Epithelial cell of proximal tubule (primary cell): Measurements from ENCODE around the gene CADM1. TPM values are rescaled to one million over a fixed set of nuclear protein-coding genes. Genes with fewer than 3 reads are reported as not detected.

Experiments used
- DNase-seq: peaks from one replicate; pipeline ENCODE4 v3.0.0-alpha.2; 2011; ENCODE audit warnings: low read depth
- H3K4me3 ChIP-seq: 2 replicates; pipeline ENCODE4 v1.5.1; 2011; ENCODE audit warnings: low read depth, mild to moderate bottlenecking, low read length
- CTCF ChIP-seq: conservative IDR thresholded peaks from 2 replicates; pipeline ENCODE4 v1.5.1; 2012; ENCODE audit warnings: low read depth, mild to moderate bottlenecking, low read length
- total RNA-seq: library from RNA; depleted of rRNA; stranded (reverse); fragments of >200 nt; gene quantifications from 2 replicates; pipeline ENCODE4 v1.2.3, GENCODE V29; 2015

The CADM1 gene
- total RNA-seq, 1 donor from 2014 or later: 21.3 TPM

GRCh38 chr11:115360186-115360824 is 143.9 kb downstream of the CADM1 start:
- TF ChIP-seq CTCF: no peak
- H3K4me3 ChIP-seq: no peak overlapping the region
- no peak for DNase-seq

GRCh38 chr11:115357066-115357465 is 147.1 kb downstream of the CADM1 start:
- DNase-seq: no peak
- TF ChIP-seq CTCF: no peak
- H3K4me3 ChIP-seq: no peak overlapping the region

DNA sequence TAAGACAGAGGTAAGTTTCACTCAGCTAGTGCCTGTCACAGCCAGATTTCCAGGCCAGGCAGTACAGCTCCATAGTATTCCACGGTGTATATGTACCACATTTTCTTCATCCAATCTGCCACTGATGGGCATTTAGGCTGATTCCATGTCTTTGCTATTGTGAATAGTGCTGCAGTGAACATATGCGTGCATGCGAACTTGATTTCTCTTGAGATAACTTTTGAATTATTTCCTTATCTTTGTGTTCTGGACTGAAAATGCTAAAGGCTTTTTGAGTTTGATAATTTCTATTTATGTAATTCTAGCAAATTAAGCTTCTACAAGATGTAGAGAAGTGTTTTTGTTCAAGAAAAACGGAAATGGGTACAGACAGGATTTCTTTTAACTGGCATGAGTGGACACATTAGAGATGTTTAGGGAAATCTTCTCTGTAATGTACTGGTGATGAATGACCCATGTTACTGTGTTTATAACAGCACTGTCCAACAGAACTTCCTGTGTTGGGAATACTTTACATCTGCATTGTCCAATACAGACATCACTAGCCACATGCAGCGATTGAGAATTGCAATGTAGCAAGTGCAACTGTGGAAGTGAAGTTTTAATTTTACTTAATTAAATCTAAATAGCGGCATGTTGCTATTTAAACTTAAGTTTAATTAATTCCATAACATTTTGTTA is 151.3 kb downstream of the CADM1 start:
- TF ChIP-seq CTCF: no peak
- DNase-seq: no peak
- no peak overlapping the region for H3K4me3 ChIP-seq

DNA sequence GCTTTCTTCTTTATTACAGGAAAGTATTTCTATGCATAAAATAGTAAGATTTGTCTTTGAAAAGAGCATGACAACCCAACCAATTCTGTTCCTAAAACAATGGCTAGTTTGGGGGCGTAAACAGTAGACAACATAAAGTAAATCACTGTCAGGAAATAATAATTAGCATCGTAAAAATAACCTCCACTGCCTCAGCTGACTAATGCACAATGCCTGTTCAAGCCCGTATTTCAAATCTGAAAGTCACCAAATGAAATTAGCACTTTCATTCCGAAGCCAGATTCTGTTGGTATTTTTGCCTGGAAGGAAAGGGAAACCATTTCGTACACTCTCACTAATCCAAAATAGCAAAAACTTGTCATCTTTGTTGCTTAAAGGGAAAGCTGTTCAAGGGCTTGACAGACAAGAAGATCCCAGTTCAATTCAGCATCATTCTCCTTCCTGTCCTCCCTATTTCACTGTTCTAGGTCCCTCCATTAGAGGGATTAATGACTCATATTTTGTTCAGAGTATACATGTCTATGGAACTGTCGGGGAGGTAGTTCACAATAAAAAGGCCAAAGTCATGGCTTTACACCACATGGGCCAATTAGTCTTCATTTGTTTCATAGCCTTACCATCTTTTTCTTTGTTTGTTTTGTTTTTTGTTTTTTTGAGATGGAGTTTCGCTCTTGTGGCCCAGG is 154.7 kb downstream of the CADM1 start:
- no peak for DNase-seq
- H3K4me3 ChIP-seq: no peak overlapping the region
- TF ChIP-seq CTCF: no peak

DNA sequence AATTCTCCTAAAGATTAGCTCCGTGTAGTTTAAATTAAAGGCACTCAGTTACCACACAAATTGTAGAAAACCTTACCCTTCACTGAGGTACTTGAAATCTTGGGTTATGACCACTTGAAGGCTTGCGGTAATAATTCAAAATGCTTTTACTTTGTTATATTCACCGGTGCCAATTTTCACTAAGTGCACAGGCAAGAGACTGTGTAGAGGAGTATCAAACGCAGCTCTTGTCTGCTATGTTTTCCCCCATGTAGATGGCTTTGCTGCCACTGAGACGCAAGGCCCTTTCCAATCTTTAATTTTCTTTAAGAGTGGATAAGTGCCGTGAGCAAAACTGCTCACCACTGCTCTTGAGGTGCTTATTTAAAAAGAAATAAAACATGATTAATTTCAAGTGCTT is 155.8 kb downstream of the CADM1 start:
- DNase-seq: no peak
- H3K4me3 ChIP-seq: no peak overlapping the region
- no peak for TF ChIP-seq CTCF

GRCh38 chr11:115347106-115347505 is 157.1 kb downstream of the CADM1 start:
- no peak overlapping the region for H3K4me3 ChIP-seq
- no peak for TF ChIP-seq CTCF
- DNase-seq: no peak
